HG02970 (cell line): ENCODE measurements around the gene MRPS35.

ENCODE experiments used
- ATAC-seq: cut with Tn5 transposase; IDR thresholded peaks from one replicate; pipeline ENCODE4 v1.9.1; 2021; ENCODE audit warnings: mild to moderate bottlenecking, moderate library complexity, moderate number of reproducible peaks; ENCODE audit not compliant: unreplicated experiment, low FRiP score

The MRPS35 gene

DNA sequence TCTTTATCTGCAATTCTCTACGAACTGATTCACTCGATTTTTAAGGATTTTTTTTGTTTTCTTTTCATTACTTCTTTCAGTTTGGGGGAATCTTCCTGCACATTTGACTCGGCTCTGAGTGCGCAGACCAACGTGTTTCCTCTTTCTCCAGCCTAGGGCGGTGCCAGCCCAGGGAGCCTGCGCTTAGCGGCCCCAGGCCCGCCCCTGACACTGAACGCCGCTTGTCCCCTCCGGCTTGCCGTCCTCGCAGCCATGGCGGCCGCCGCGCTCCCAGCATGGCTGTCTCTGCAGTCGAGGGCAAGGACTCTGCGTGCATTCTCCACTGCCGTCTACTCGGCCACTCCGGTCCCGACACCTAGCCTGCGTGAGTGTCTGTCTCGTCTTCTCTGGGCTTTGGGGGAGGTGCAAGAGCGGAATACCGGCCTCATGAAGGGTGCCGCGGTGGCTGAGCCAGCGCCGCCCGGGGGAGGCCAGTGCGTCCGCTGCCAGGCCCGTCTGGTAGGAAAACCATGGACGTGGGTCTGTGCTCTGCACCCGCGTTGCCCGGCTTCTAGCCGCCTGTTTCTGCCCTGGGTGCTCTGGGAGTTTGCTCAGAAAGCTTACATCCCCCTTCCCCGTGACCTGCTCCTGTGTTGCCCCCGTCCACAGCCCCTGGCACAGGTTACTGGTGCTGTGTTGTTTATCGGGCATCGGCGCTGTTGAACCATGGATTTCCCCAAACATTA lies at the start of gene MRPS35:
Gene MRPS35, plus strand, starts transcription at position 241 of the 725 bp plus-strand sequence. Its CDS starts 12 bp downstream, at position 253.
- ATAC-seq: peak; percentile 97

DNA sequence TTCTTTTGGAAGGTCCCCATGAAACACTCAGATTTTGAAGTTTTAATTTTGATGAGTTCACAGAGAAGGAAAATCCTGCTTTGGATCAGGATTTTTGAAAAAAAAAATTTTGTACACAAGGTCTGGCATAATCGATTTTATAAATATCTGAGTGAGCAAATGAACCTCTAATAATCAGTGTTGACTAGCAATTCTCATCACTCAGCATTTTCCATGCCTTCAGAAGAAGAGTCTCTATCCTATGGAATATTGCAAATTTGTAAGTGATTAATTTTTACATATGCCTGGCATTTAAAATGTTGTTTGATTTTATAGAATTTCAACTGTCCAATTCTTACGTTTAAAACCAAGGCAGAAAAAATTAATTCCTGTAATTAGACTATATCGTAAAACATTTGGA lies 44.9 kb upstream of the MRPS35 start:
- no peak for ATAC-seq

DNA sequence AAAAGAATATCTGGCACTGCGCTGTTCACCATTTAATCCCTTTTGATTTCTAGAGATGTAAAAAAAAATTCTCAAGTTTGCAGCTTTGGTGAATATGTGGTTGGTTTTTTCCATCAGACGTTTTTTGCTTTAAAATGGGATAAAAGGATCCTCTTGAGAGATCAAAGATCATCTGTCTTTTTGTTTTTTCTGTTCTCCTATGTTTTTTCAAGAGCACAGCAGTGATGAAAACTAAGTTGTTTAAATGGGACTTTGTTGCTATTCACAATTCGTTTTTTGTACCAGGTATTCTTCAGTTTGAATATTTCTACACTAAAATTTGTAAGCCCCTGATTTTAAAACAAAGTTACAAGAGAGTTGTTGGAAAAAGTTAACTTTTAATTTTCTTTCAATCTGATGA lies 44.1 kb upstream of the MRPS35 start:
- ATAC-seq: no peak

DNA sequence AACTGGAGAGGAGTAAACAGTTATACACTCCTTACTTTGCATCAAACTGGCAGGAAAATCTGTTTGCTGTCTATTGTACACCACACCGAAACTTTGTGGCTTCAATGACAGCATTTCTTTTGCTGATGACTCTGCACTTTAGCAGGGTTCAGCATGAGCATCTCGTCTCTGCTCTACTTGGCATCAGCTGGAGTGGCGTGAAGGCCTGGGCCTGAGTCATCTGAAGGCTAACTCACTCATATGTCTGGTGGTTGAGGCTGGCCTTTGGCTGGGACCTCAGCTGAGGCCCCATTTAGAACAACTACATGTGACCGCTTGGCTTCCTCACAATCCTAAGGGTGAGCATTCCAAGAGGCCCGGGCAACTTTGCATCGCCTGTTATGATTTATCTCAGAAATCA lies 43.1 kb upstream of the MRPS35 start:
- no peak for ATAC-seq

DNA sequence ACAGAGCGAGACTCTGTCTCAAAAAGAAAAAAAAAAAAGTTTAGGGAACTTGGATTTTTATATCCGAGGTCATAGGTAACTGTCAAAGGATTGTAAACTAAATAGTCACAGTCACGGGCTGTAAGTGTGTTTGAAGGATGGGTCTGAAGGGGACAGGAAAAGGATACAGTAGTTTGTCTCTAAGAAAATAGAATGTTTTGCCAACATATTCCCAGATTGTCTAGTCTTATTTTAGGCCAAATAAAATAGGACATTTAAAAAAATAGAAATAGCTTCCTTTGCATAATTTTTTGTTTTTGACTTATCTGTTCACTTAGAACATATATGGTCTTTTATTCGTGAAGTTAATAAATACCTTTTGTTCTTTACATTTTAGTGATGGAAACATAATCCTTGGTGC lies 38.6 kb upstream of the MRPS35 start:
- ATAC-seq: no peak

DNA sequence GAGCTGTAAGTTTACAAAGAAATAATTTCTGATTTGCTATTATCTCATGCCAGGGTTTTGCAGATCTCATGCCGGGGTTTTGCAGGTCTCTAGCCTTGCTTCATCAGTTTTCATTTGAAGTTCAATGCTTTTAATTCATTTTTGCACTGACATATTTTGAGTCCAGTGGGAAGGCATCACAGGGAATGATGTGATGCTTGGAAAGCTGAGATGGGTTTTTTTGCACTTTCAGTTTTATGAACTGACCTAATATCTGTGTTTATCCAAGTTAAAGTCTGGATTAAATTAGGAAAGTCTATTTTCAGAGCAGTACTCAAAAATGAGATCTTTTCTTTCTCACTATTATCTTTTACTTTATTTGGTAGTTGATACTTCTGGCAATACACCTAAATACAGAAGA lies 38.0 kb upstream of the MRPS35 start:
- ATAC-seq: no peak

DNA sequence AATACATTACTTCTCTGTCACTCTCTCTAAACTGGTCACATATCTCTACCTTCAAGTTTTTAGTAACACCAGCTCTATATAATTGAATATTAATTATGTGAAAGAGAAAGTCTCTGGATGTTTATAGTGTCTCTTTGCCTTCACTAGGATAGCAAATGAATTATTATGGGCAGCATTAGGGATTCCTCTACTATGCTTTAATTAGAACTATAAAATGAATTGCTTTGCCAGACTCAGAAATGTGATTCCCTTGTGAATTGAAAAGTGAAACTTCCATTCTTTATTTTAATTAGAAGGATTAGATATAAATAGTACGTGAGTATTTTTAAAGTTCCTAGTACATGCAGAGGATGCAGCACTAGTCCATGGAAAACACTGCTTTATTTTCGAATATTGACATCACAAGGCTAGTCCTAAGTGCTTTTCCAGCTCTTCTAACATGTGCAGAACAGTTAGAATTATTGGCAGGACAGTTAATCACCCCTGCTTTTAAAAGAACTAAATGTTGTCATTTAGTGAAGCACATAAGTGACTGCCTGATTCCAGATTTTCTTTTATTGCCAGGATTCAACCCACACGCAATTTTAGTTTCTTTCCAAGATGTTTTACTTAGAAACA lies 37.4 kb upstream of the MRPS35 start:
- ATAC-seq: no peak

DNA sequence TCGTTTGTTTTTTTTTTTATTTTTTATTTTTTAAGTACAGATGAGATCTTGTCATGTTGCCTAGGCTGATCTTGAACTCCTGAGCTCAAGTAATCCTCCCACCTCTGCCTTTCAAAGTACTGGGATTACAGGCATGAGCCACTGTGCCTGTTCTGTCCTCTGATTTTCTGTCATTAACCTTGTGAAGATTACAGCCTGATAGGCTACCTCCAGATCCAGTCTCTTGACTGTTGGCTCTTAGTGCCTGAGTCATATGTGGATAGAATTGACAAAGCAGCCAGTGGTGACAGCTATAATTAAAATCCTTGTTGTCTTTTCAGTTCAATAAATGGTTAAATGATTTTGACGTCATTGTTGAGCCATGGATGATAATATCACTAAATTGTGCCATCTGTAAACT lies 35.6 kb upstream of the MRPS35 start:
- no peak for ATAC-seq

DNA sequence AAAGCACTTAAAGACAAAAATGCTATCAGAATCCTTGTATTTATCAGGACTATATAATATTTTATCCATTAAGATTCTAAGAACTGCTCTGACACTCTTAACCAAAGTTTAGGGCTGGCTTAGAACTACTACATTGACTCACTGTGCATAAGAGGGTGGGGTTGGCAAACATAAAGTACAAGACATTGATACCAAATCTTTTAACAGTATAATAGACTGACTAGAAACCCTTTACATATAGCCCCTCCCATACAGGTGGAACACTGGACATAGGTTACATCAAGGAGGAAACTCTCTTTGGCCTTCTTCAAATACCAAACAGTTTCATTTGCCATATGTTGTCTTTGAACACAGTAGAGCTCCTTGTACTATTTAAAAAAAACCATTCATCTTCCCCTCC lies 30.0 kb upstream of the MRPS35 start:
- no peak for ATAC-seq

DNA sequence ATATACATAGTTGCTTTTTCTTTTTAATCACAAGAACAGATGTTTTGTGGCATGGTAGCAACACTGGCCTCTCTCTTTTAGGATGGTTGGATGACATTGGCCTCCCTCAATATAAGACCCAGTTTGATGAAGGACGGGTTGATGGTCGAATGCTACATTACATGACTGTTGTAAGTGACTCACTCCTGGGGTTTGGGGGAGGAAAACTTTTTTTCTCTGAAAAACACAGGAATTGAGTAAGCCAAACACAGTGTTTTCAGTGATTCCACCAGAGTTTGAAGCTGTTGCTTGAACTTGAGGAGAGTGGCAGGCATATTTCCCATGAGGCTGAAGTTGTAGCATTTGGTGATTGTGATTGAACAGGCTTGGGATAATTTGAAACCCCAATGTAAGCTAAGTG lies 28.1 kb upstream of the MRPS35 start:
- no peak for ATAC-seq

DNA sequence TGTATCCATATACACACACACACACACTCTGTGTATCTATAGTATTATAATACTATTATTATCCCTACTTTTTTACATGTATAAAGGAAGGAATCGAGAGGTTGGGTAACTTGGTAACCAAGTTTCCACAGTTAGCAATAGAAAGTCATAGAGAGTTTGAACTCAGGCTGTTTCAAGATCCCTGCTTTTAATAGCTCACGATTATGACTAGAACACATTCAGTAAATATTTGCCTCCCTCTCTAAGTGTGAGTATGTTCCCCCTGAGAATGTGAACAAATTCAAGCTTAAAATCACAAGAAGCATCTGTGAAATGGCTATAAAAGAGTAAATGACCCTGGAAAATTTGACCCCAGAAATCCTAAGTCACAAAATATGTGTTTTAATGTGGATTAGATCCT lies 25.4 kb upstream of the MRPS35 start:
- no peak for ATAC-seq

DNA sequence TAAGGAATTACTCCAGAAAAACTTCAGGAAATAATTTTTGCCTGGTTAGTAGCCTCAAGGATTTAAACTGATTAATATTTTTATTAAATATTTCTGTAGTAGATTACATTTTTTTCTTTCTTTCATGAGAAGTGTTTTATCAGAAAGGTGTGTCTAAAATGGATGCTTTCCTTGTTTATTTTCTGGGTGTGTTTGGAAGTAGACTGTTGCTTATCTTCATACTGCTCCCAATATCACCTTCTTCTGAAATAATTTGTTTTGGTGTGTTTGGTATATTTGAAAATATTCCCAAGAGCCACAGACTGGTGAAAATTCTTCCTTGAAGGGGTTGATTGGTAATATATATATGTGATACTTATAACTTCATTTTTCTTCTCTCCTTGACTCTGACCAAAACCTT lies 24.5 kb upstream of the MRPS35 start:
- no peak for ATAC-seq

DNA sequence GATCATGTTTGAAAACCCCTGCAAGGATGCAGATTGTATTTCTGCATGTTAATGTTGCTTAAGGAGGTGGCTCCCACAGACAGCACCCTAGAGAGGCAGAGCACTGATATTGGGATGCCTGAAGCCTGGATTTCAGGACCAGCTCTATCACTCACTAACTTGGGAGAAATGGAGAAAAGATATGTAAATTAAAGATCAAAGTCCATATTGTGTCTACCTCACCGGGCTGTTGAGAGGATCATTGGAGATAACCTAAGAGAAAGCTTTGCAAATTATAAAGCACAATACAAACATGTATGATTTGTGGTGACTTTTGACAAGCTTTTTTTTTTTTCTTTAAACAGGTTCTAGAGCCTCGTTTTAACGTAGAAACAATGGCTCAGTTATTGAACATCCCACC lies 22.0 kb upstream of the MRPS35 start:
- ATAC-seq: no peak

DNA sequence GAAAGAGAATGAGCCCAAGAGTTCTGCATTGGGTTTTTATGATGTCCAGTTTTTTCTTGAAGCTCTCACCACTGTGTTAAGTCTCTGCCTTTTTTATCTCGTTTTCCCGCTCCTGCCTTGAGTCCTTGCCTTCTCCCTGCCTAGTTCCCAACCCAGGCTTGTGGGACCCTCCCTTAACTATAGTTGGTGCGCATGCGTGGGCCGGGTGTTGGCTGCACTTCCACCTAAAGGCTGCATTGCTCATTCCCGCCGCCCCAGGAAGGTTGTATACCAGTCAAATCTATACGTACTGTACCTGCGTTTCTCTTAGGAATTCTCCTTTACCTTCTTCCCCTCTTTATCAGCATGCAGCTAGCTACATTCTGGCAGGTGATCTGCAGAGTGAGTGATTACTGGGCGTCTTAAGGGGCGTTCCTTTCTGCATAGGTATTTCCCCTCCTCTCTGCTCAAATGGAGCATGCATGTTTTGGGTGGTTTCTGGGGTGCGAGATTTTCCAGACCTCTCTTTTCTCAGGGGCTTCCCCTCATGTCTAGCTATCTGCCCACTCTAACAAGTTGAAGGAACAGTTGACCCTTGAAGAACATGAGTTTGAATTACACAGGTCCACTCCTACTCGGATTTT lies 21.0 kb upstream of the MRPS35 start:
- ATAC-seq: no peak

DNA sequence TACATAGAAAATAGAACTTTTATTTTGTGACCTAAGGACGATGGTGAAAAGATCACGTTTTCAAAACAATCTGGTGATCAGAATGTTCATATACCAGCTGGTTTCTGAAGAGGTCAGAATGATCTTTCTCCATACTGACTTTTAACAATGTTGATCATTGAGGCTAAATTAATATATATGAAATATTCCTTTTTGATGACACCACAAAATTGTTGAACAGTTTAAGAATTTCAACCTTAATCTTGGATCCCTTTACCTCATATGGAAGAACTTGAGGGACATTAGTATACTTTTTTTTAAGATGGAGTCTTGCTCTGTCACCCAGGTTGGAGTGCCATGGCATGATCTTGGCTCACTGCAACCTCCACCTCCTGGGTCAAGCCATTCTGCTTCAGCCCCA lies 17.2 kb upstream of the MRPS35 start:
- no peak for ATAC-seq

DNA sequence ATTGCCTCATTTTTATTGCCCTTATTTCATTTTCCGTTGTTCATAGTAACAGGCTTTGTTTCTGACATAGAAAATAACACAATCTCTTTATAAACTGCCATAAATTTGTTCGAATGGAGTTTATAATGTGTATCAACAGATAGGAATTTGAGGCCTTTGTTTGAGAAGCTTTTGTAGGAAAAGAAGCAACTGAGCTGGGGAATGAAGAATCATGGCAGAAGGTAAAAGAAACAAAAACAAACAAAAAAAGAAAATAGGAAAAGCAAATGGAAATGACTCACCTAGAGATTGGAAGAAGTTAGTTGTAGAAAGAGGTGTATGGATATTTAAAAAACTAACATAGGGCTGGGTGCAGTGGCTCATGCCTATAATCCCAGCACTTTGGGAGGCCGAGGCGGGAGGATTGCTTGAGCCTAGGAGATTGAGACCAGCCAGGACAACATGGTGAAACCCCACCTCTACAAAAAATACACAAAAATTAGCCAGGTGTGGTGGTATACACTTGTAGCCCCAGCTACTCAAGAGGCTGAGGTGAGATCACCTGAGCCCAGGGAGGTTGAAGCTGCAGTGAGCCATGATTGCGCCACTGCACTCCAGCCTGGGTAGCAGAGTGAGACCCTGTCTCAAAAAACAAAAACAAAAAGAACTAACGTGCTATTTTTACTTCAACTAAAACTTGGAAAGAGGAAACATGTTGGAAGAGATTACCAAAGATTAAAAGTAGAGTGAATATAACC lies 14.9 kb upstream of the MRPS35 start:
- no peak for ATAC-seq

DNA sequence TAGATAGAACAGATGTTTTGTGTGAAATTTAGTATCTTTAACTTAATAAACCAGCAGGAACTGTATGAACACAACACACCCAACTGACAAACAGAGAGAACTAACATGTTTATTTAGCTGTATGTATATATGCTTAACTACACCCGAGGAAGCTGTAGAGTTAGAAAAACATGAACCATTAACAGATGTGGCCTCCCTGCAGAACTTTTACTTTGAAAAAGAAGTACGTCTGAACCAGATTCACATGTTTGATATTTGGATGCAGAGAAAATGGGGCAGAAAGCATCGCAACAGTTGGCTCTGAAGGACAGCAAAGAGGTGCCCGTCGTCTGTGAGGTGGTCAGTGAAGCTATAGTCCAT lies 14.4 kb upstream of the MRPS35 start, which contains the start of gene REP15:
Gene REP15, plus strand, starts transcription at position 155 of the 360 bp plus-strand sequence. Its CDS starts 116 bp downstream, at position 271.
- ATAC-seq: no peak

DNA sequence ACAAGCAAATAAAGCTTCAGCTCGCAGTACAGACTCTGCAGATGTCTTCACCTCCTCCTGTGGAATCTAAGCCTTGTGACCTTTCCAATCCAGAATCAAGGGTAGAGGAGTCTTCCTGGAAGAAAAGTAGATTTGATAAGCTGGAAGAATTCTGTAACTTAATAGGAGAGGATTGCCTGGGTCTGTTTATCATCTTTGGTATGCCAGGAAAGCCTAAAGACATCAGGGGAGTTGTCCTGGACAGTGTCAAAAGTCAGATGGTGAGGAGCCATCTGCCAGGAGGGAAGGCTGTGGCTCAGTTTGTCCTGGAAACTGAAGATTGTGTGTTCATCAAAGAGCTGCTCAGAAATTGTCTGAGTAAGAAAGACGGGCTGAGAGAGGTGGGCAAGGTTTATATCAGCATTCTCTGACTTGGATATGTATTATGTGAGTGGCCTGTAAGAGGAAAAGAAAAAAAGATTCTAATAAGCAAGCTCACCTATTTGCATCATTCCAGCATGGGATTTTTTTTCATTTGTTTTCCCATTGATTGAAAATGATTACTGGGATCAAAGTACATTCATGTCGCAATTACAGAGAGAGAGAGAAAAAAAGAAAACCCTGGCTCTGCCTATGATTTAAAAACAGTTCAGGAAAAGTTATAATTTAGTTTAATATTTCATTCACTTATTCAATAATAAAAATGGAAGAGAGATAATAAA lies 13.6 kb upstream of the MRPS35 start:
- ATAC-seq: no peak

DNA sequence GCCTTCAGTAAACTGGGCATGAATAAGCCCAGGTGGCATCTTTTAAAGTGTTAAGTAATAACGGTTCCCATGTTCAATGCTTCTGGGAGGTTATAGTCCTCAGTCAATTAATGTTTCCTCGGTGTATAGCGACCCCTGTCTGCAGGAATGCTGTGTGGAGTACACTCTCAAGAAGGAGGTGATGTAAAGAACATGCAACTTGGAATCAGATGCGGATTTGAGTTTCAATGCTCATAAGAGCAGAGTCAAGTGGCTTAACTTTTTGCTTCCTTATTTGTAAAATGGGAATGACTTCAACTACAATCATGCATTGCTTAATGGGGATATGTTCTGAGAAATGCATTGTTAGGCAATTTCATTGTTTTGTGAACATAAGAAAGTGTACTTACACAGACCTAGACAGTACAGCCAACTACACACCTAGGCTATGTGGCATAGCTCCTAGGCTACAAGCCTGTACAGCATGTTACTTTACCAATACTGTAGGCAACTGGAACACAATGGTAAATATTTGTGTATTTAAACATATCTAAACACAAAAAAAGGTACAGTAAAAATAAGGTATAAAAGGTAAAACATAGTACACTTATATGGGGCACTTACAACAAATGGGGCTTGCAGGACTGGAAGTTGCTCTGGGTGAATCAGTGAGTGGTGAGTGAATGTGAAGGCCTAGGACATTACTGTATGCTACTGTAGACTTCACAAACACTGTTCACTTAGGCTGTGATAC lies 6.7 kb upstream of the MRPS35 start:
- ATAC-seq: no peak

DNA sequence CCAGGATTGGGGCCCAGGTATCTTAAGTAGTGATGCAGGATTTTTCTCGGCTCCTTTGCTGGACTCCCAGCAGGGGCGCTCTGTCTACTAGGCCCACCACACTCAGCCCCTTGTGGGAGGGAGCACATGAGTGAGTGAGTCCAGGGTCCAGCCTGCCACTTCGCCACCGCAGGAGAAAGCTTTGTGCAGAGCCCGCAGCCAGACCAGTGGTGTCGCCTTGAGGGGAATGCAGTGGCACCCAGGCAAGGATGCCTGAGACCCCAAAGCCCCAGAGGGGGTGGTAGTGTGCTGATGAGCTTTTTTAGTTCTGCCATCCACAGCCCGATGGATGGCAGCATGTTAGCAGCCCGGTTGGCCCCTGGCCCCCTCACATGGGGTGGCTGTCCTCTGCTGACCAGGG lies 5.4 kb upstream of the MRPS35 start:
- no peak for ATAC-seq
